Smooth muscle cell (in vitro differentiated cells): Measurements from ENCODE around the gene TRPV5. TPM values are rescaled to one million over a fixed set of nuclear protein-coding genes. Genes with fewer than 3 reads are reported as not detected.

Source experiments
- DNase-seq: peaks from one replicate; lab custom pipeline; 2025; ENCODE audit not compliant: unreplicated experiment; lab: John Stamatoyannopoulos, UW
- H2AFZ ChIP-seq: fragments of 200-600 bp; sonication (generic); 2 replicates; pipeline ENCODE4 v1.6.0; 2016; ENCODE audit warnings: antibody characterized with exemption, low read depth, mild to moderate bottlenecking
- H3F3A ChIP-seq: fragments of 200-600 bp; sonication (generic); 2 replicates; pipeline ENCODE4 v1.6.0; 2017; ENCODE audit warnings: antibody characterized with exemption, low read depth
- H3K27ac ChIP-seq: fragments of 200-600 bp; sonication (generic); 2 replicates; pipeline ENCODE4 v1.5.1; 2016; ENCODE audit warnings: low read depth, mild to moderate bottlenecking
- H3K27me3 ChIP-seq: fragments of 200-600 bp; sonication (generic); 2 replicates; pipeline ENCODE4 v1.6.1; 2016; ENCODE audit warnings: low read depth, mild to moderate bottlenecking
- H3K36me3 ChIP-seq: fragments of 200-600 bp; sonication (generic); 2 replicates; pipeline ENCODE4 v1.5.1; 2016; ENCODE audit warnings: low read depth
- H3K4me1 ChIP-seq: fragments of 200-600 bp; sonication (generic); 2 replicates; pipeline ENCODE4 v1.5.1; 2016; ENCODE audit warnings: low read depth
- H3K4me2 ChIP-seq: fragments of 200-600 bp; sonication (generic); 2 replicates; pipeline ENCODE4 v1.6.0; 2016; ENCODE audit warnings: mild to moderate bottlenecking
- H3K4me3 ChIP-seq: fragments of 200-600 bp; sonication (generic); 2 replicates; pipeline ENCODE4 v1.5.1; 2016; ENCODE audit warnings: mild to moderate bottlenecking
- H3K79me2 ChIP-seq: fragments of 200-600 bp; sonication (generic); 2 replicates; pipeline ENCODE4 v1.6.0; 2016; ENCODE audit warnings: low read depth, mild to moderate bottlenecking
- H3K9ac ChIP-seq: fragments of 200-600 bp; sonication (generic); 2 replicates; pipeline ENCODE4 v1.6.0; 2016; ENCODE audit warnings: low read depth
- H3K9me3 ChIP-seq: fragments of 200-600 bp; sonication (generic); replicated peaks from 2 replicates; pipeline ENCODE4 v1.5.1; 2016; ENCODE audit warnings: low read depth
- H4K20me1 ChIP-seq: fragments of 200-600 bp; sonication (generic); 2 replicates; pipeline ENCODE4 v1.6.0; 2016; ENCODE audit warnings: low read depth
- CTCF ChIP-seq: fragments of 200-600 bp; sonication (generic); IDR thresholded peaks from 2 replicates; pipeline ENCODE4 v1.5.1; 2017; ENCODE audit warnings: borderline replicate concordance, mild to moderate bottlenecking, antibody characterized with exemption; ENCODE audit not compliant: insufficient read depth, poor library complexity, severe bottlenecking
- WGBS: methylation state at CpG from one replicate; pipeline ENCODE4 v1.1.7; 2016; ENCODE audit warnings: low lambda C conversion rate; 5-methylcytosine and 5-hydroxymethylcytosine counted together
- polyA plus RNA-seq: library from polyadenylated mRNA; unstranded; fragments of >200 nt; fragmentation: Nextera tagmentation; extraction: Ambion mirVana; gene quantifications from 2 replicates; pipeline ENCODE4 v1.2.1, GENCODE V29; 2016
- total RNA-seq: library from RNA; depleted of rRNA; stranded (reverse); fragments of >200 nt; gene quantifications from 2 replicates; pipeline ENCODE4 v1.2.3, GENCODE V29; 2014

TRPV5 gene
- total and polyA plus RNA-seq, 2 experiments from 2014 or later: not detected

GRCh38 chr7:142954680-142955268 is 21.2 kb upstream of the TRPV5 start:
- no peak overlapping the region for H3K4me3 ChIP-seq
- no peaks in the 10 kb centered on the region for H3K9me3 ChIP-seq
- H4K20me1 ChIP-seq: no peaks in the 10 kb centered on the region
- no peaks in the 10 kb centered on the region for H3K36me3 ChIP-seq
- H3K4me2 ChIP-seq: no peak overlapping the region
- no peak overlapping the region for H3K27ac ChIP-seq
- no peak for DNase-seq
- no peak for TF ChIP-seq CTCF
- H3K27me3 ChIP-seq: peaks cover 10% of the 10 kb centered on the region
- no peaks in the 10 kb centered on the region for H3K79me2 ChIP-seq
- H3K9ac ChIP-seq: no peak overlapping the region
- no peak overlapping the region for H2AFZ ChIP-seq
- no peaks in the 10 kb centered on the region for H3K4me1 ChIP-seq
- H3F3A ChIP-seq: no peaks in the 10 kb centered on the region

GRCh38 chr7:142950235-142950634 is 16.7 kb upstream of the TRPV5 start:
- Histone ChIP-seq H3K36me3 (no peaks in the 10 kb centered on the region), H3K4me2 (no peak overlapping the region), H2AFZ (no peak overlapping the region), H3K27me3 (peaks cover 17% of the 10 kb centered on the region), H3K79me2 (no peaks in the 10 kb centered on the region), H4K20me1 (no peaks in the 10 kb centered on the region), H3F3A (no peaks in the 10 kb centered on the region), H3K27ac (no peak overlapping the region), H3K4me3 (no peak overlapping the region), H3K4me1 (no peaks in the 10 kb centered on the region), H3K9ac (no peak overlapping the region), H3K9me3 (no peaks in the 10 kb centered on the region)
- no peak for TF ChIP-seq CTCF
- no peak for DNase-seq

- H3K27me3 ChIP-seq: peaks cover 17% of the 10 kb centered on the region
- H2AFZ ChIP-seq: no peak overlapping the region
- no peaks in the 10 kb centered on the region for H3K79me2 ChIP-seq
- DNase-seq: no peak
- H3K4me2 ChIP-seq: no peak overlapping the region
- no peaks in the 10 kb centered on the region for H3F3A ChIP-seq
- H4K20me1 ChIP-seq: no peaks in the 10 kb centered on the region
- TF ChIP-seq CTCF: no peak
- no peak overlapping the region for H3K9ac ChIP-seq
- no peaks in the 10 kb centered on the region for H3K4me1 ChIP-seq
- H3K36me3 ChIP-seq: no peaks in the 10 kb centered on the region
- no peak overlapping the region for H3K27ac ChIP-seq
- no peak overlapping the region for H3K4me3 ChIP-seq
- H3K9me3 ChIP-seq: no peaks in the 10 kb centered on the region
- 90% methylated on average over 4 of the region's 4 CpGs for WGBS
Observed at GRCh38 chr7:142948603-142949002, 15.1 kb upstream of the TRPV5 start.

- Histone ChIP-seq H3F3A (no peaks in the 10 kb centered on the region), H3K79me2 (no peaks in the 10 kb centered on the region), H3K4me1 (no peaks in the 10 kb centered on the region), H3K27ac (no peak overlapping the region), H3K9me3 (no peaks in the 10 kb centered on the region), H3K4me3 (no peak overlapping the region), H3K36me3 (no peaks in the 10 kb centered on the region), H3K4me2 (no peak overlapping the region), H3K27me3 (peaks cover 9% of the 10 kb centered on the region), H4K20me1 (no peaks in the 10 kb centered on the region), H3K9ac (no peak overlapping the region), H2AFZ (no peak overlapping the region)
- DNase-seq: no peak
- TF ChIP-seq CTCF: no peak
- 87% methylated on average over 3 of the region's 3 CpGs for WGBS
Observed at GRCh38 chr7:142945001-142945400, 11.5 kb upstream of the TRPV5 start.
